Lower leg skin (tissue), 3 donors: ENCODE results near the gene ABCA4.

Experiments used
- POLR2A ChIP-seq, 2 donors: fragments of 450-650 bp; IDR thresholded peaks; one replicate each; pipeline ENCODE4 v1.6.1; 2016 to 2017; ENCODE audit warnings: antibody characterized with exemption in 2 of 2, mild to moderate bottlenecking in 1 of 2, moderate library complexity in 1 of 2
- TF ChIP-seq, protein P1 (sequence below), 3 donors: fragments of 450-650 bp; IDR thresholded peaks; one replicate each; pipeline ENCODE4 v1.5.1; 2016; ENCODE audit warnings: antibody characterized with exemption in 3 of 3, mild to moderate bottlenecking in 3 of 3, moderate library complexity in 2 of 3

DNA sequence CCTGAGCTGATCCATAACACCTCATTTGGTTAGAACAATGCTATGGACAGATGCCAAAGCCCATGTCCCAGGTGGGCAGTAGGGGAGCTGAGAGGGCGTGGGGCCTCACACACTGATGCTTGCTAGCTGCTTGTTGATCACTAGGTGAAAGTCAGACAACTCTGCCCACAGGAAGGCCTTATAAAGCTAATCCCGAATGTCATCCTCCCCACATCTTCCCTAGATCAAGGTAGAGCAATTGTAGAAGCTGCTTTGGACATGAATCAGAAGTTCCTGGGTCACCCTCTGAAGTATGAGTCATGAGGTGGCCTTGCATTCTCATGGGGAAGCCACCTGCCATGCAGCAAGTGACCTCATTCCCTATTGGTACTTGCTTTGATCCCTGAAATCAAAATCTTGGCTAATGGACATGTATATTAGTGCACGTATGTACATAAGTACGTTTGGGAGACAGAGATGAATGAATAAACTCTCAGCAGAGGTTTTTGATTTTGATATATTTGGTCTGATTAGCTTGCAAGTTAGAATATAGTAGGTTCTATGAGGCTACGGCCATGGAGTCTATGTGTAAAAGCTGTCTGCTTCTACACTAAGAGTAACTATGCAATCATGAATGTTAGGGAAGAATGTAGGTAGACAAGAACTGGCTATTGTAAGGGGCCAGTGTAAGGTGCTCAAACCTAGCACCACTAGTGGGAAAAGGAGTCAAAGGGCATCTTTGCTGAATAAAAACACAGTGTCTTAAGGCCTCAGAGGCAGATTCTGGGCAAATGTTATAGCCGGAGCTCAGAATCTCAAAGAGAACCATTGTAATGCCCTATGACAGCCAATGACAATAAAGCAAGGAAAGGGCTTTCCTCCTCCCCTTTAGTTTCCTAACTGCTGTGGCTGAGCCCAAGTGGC lies 52.6 kb downstream of the ABCA4 start:
- TF ChIP-seq, protein P1, sequence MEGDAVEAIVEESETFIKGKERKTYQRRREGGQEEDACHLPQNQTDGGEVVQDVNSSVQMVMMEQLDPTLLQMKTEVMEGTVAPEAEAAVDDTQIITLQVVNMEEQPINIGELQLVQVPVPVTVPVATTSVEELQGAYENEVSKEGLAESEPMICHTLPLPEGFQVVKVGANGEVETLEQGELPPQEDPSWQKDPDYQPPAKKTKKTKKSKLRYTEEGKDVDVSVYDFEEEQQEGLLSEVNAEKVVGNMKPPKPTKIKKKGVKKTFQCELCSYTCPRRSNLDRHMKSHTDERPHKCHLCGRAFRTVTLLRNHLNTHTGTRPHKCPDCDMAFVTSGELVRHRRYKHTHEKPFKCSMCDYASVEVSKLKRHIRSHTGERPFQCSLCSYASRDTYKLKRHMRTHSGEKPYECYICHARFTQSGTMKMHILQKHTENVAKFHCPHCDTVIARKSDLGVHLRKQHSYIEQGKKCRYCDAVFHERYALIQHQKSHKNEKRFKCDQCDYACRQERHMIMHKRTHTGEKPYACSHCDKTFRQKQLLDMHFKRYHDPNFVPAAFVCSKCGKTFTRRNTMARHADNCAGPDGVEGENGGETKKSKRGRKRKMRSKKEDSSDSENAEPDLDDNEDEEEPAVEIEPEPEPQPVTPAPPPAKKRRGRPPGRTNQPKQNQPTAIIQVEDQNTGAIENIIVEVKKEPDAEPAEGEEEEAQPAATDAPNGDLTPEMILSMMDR (IDR thresholded peaks at IDR 0.05), result no peak
- no peak for TF ChIP-seq POLR2A (IDR thresholded peaks at IDR 0.05)
